ENCODE measurements around the gene BCL10. TPM values are rescaled to one million over a fixed set of nuclear protein-coding genes. Genes with fewer than 3 reads are reported as not detected.

The BCL10 gene
- total RNA-seq, 1 donor from 2014 or later, result 7.8 TPM

- H3K4me1 ChIP-seq, result peaks cover 31% of the 10 kb centered on the region
- DNase-seq, result no peak
- H3K9me3 ChIP-seq (replicated peaks), result no peaks in the 10 kb centered on the region
- peaks cover 68% of the 10 kb centered on the region for H3K36me3 ChIP-seq
- H3K4me3 ChIP-seq, result no peak overlapping the region
- H3K27ac ChIP-seq (replicated peaks), result no peak overlapping the region
- intact Hi-C loops (cut with micrococcal nuclease), result no loop called here
- no peaks in the 10 kb centered on the region for H3K27me3 ChIP-seq (ENCODE audit: low read depth)
- TF ChIP-seq CTCF (IDR thresholded peaks at IDR 0.05; ENCODE audit: borderline replicate concordance), result no peak
Measured at GRCh38 chr1:85267313-85267712, 9.1 kb downstream of the BCL10 start.

- Histone ChIP-seq H3K36me3 (peaks cover 47% of the 10 kb centered on the region), H3K27ac (replicated peaks) (no peak overlapping the region), H3K4me3 (no peak overlapping the region), H3K9me3 (replicated peaks) (no peaks in the 10 kb centered on the region), H3K4me1 (peaks cover 27% of the 10 kb centered on the region), H3K27me3 (ENCODE audit: low read depth) (no peaks in the 10 kb centered on the region)
- intact Hi-C loops (cut with micrococcal nuclease), result no loop called here
- DNase-seq, result no peak
- no peak for TF ChIP-seq CTCF (IDR thresholded peaks at IDR 0.05; ENCODE audit: borderline replicate concordance)
Measured at GRCh38 chr1:85264150-85264549, 12.3 kb downstream of the BCL10 start.

GRCh38 chr1:85262985-85263384 is 13.4 kb downstream of the BCL10 start:
- no peak for TF ChIP-seq CTCF (IDR thresholded peaks at IDR 0.05; ENCODE audit: borderline replicate concordance)
- no peak for DNase-seq
- Histone ChIP-seq H3K27ac (replicated peaks) (no peak overlapping the region), H3K4me1 (peaks cover 31% of the 10 kb centered on the region), H3K27me3 (ENCODE audit: low read depth) (no peaks in the 10 kb centered on the region), H3K9me3 (replicated peaks) (no peaks in the 10 kb centered on the region), H3K4me3 (no peak overlapping the region), H3K36me3 (peaks cover 38% of the 10 kb centered on the region)
- intact Hi-C loops (cut with micrococcal nuclease), result no loop called here

DNA sequence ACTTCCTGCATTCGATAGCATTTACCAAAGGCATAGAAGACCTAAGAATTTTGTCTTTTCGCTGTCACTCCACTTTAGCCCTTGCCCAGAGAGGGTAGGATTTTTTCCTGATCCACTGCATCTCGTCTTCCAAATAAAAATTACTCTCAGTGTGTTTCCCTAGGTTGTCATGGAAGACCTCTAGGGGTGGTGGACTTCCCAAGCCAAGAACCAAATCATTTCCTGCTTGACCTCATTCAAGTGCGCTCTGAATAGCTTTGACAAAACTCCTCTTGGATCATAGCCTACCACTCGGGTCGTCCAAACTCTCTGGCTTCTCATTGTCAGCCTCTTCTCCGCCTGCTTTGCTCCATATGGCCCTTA is 16.5 kb downstream of the BCL10 start:
- TF ChIP-seq CTCF (IDR thresholded peaks at IDR 0.05; ENCODE audit: borderline replicate concordance), result peak; percentile 38
- DNase-seq, result no peak
- Histone ChIP-seq H3K9me3 (replicated peaks) (no peaks in the 10 kb centered on the region), H3K4me3 (peak overlapping the region; percentile 96), H3K27ac (replicated peaks) (peak overlapping the region; percentile 94), H3K36me3 (peaks cover 31% of the 10 kb centered on the region), H3K27me3 (ENCODE audit: low read depth) (no peaks in the 10 kb centered on the region), H3K4me1 (peaks cover 45% of the 10 kb centered on the region)
- intact Hi-C loops (cut with micrococcal nuclease), result loop anchor here (2.0 kb wide), 1 partner anchor 315 kb away; no protein-coding TSS in a partner anchor

DNA sequence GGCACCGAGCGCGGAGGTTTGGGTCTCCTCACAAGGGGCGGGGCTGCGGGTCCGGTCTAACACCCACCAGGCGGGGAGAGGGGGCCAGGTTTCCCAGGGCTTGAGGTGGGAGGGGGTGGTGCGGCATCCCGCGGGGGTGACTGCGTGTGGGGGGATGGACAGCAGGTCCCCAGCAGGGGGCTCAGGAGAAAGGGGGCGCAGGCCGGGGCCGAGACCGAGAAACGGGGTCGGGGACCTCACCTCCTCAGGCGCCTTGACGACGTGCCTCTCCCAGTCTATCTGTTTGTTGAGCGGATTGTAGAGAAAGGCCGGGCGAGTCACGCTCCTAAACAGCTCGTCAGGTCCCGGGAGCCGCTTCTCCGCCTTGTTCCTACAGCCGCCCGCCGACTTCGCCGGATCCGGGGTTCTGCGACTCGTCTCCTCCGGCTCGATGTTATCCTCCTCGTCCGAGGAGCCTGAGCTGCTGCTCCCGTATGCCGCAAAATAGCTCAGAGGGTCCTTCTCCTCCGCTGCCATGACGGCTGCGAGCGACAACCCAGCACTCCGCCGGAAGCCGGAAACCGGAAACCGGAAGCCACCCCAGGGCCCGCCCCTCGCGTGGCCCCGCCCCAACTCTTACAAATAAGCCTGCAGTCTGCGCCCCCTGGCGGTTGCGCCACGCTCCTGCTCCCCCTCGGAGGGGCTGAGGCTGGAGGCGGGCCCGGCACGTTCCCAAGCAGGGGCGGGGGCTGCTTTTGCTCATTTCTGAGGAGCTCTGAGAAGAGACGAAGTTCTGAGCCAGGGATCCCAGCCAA is 17.1 kb downstream of the BCL10 start, which contains the start of gene C1orf52:
TSS of gene C1orf52 (minus strand) at position 545 of the 794 bp plus-strand sequence. CDS start at position 516, 29 bp downstream.
- peaks cover 50% of the 10 kb centered on the region for H3K4me1 ChIP-seq
- DNase-seq, result peak; percentile 96
- no peaks in the 10 kb centered on the region for H3K9me3 ChIP-seq (replicated peaks)
- H3K27ac ChIP-seq (replicated peaks), result peak within 1 kb of the TSS; percentile 94
- H3K36me3 ChIP-seq, result peaks cover 31% of the 10 kb centered on the region
- intact Hi-C loops (cut with micrococcal nuclease), result loop anchor here (2.0 kb wide), 1 partner anchor 315 kb away; no protein-coding TSS in a partner anchor
- H3K4me3 ChIP-seq, result peak within 1 kb of the TSS; percentile 96
- no peaks in the 10 kb centered on the region for H3K27me3 ChIP-seq (ENCODE audit: low read depth)
- peak; percentile 100 for TF ChIP-seq CTCF (IDR thresholded peaks at IDR 0.05; ENCODE audit: borderline replicate concordance)
